ENCODE results near the gene SART3.
"Not testable (repeated sequence)": the region's sequence is repeated elsewhere in the genome, so short reads cannot be mapped to it uniquely, and the experiment has no call there.

SART3 gene

DNA sequence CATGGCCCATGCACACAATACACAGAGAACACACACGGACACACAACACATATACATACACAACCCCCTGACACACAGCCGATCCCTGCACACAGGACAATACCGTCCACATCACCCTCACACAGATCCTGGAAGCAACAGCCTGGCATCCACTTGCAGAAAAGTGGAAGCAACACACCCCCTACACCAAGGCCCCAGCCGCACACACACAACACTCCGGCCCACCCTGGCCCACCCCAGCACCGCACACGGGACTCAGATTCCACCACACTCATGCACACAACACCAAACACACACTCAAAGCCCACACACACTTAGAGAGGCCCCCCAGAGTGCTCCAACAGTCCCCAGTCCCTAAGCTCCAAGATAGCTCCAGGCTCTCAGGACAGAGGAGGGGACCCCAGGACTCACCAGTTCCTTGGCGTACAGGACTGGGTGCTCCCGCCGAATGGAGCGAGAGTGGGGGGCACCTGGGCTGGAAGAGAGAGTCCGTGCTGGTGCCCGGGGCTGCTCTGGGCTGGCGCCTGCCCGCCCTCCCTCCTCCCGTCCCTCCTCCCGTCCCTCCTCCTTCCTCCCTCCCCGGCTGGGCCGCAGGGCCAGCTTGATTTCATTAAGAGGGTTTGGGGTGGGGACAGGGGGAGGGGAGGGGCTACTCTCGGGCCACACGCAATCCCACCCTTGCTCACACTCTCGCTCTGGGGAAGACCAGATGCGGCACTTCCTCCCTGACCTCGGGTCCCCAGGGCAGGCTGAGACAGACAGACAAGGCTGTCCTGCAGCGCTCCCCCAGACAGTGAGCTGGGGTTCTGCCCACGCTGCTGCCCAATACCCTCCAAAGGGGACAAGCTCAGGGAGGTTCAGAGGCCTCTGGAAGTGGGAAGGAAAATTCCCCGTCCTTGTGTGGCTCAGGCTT, 36.8 kb upstream of the SART3 start, which contains the start of gene TMEM119:
TMEM119 (minus strand) TSS at position 526 of the 913 bp plus-strand sequence. CDS start 5,701 bp downstream, outside the sequence.
- DNase-seq (ENCODE audit: low read depth, low spot score) = no peak

DNA sequence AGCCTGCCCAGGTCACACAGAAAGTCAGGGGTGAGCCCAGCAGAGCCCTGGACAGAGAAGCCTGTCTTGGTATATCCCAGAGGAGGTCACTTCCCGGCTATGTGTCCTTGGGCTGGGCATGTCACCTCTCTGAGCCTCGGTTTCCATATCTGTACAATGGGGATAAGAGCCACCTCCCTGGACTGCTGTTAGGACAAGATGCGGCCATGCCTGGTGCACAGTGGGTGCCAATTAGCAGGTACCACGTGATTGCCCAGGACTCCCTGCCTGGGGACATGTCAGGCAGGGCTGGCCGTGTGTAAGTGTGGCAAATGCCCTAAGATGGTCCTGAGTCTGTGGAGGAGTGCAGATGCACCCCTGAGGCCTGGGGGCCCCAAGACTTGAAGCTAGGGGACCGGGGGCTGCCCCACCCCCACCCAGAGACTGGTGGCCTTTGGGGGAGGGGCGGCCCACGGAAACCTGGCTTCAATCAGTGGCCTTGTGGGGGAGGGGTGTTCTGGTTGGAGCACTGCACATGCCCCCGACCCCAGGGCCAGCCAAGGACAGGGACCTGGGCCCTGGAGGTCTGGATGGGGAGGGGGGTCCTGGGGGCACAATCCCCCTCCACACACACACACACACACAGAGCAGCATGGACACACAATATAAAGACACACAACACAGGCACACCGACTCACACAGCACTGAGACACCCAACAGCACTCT, 36.0 kb upstream of the SART3 start:
- DNase-seq (ENCODE audit: low read depth, low spot score) = no peak

GRCh38 chr12:108595711-108596647, 35.0 kb upstream of the SART3 start:
- no peak for DNase-seq (ENCODE audit: low read depth, low spot score)

DNA sequence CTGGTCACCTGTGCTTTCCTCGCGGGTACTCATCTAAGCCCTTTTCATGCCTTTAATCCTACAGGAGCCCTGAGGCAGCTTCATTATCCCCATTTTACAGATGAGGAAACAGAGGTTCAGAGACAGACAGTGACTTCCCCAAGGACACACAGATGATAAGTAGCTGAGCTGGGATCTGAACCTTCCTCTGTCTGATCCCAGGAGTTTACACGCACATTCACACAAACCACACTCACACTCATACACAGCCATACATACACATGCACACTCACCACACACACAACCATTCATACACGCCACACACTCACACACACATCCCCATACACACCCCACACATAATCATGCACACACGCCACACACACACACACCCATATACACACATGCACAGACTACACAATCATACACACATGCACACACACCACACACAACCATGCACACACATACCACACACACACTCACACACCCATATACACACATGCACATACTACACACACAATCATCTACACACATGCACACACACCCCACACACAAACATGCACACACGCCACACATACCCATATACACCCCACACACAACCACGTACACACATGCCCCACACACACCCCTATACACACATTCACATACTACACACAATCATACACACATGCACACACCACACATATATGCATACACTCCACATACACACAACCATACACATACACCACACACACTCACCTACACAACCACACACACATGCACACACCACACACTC, 34.2 kb upstream of the SART3 start:
- DNase-seq (ENCODE audit: low read depth, low spot score) = no peak

DNA sequence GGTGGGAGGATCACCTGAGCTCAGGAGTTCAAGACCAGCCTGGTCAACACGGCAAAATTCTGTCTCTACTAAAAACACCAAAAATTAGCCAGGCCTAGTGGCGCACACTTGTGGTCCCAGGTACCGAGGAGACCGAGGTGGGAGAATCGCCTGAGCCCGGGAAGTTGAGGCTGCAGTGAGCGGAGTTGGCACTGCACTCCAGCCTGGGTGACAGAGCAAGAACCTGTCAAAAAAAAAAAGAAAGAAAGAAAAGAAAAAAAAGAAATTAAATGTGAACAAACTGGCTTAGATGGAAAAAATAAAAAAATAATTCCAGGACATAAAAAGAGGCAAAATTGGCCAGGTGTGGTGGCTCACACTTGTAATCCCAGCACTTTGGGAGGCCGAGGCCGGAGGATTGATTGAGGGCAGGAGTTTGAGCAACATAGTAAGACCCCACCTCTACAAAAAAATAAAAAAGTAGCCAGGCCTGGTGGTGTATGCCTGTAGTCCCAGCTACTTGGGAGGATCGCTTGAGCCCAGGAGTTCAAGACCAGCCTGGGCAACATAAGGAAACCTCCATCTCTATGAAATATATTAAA, 33.4 kb upstream of the SART3 start:
- DNase-seq (ENCODE audit: low read depth, low spot score) = no peak

- DNase-seq (ENCODE audit: low read depth, low spot score) = no peak
Observed at GRCh38 chr12:108592033-108592909, 31.3 kb upstream of the SART3 start.

GRCh38 chr12:108591267-108591980, 30.5 kb upstream of the SART3 start:
- no peak for DNase-seq (ENCODE audit: low read depth, low spot score)

DNA sequence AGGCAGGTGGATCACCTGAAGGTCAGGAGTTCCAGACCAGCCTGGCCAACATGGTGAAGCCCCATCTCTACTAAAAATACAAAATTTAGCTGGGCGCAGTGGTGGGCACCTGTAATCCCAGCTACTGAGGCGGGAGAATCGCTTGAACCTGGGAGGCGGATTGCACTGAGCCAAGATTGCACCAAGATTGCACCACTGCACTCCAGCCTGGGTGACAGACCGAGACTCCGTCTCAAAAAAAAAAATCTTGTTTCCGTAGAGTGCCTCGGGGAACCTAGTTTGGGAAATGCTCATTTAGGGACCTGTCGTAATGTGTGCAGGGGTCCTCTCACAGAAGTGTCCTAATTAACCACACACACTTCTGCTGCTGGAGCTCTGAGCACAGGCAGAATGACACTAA, 29.5 kb upstream of the SART3 start:
- DNase-seq (ENCODE audit: low read depth, low spot score) = not testable (repeated sequence)

GRCh38 chr12:108589840-108590229, 28.9 kb upstream of the SART3 start:
- DNase-seq (ENCODE audit: low read depth, low spot score) = no peak

DNA sequence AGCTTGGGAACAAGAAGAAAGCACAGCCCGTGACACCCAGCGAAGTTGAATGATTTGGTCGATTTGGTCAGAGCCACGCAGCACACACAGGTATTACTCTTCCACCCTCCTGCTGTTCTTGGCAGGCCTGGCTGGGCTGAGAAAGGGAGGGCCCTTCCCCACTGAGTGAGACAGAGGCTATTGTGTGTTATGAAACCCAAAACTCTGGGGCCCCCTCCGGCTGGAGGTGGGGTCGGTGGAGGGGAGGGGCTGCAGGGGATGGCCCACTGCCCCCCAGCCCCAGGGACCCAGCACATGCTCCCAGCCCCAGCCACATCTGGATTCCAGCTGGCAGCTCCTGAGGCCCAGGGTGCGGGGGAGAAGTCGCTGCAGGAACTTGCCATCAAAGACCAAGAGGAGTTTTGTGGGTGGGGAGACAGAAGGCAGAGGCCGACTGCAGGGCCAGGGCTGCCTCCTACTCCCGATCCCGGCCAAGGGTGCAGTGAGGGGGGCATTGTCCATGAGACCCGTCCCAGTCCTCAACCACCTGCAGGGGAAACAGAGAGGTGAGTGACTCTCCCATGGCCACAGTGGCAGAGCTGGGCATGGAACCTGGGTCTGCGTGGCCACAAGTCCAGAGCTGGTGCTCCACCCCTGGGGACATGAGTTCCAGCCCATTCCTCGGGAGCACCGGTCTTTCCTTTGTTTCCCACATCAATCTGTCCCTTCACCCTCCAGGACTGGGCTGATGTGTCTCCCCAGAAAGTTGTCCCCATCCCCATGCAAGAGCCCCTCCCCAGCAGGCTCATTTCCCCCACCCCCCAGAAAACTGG, 28.3 kb upstream of the SART3 start:
- DNase-seq (ENCODE audit: low read depth, low spot score) = no peak

DNA sequence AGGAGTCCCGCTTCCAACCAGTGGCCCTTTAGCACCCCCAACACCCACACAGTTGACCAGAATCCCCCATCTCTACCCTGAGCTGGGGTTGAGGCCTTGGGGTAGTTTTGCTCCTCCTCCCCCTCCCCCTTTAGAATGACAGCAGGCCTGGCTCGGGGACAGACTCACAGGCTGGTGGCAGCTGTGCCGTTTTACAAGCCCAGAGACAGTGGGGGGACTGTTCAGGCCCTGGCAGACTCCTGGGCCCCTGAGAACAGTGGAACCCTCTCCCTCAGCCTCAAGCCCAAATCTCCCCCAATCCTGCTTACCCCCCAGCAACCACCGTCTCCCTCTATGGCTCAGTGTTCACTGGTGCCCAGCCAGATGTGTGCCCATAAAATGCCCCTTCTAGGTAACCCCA, 26.9 kb upstream of the SART3 start:
- DNase-seq (ENCODE audit: low read depth, low spot score) = no peak

GRCh38 chr12:108586306-108586705, 25.3 kb upstream of the SART3 start:
- no peak for DNase-seq (ENCODE audit: low read depth, low spot score)

DNA sequence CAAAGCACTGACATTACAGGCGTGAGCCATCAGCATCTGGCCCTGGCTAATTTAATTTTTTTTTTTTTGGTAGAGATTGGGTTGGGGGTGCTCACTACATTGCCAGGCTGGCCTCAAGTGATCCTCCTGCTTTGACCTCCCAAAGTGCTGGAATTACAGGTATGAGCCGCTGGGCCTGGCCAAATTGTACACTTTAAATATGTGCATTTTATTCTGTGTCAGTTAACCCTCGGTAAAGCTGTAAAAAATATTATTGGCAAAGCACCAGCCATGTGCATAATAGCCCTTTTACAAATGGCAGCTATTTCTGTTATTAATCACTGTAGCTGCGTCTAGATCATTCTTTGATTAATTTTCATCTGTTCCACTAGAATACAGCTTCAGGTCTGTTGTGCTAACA, 24.9 kb upstream of the SART3 start:
- no peak for DNase-seq (ENCODE audit: low read depth, low spot score)

GRCh38 chr12:108584456-108585065, 23.6 kb upstream of the SART3 start:
- no peak for DNase-seq (ENCODE audit: low read depth, low spot score)

- DNase-seq (ENCODE audit: low read depth, low spot score) = no peak
Observed at GRCh38 chr12:108583991-108584390, 23.0 kb upstream of the SART3 start.

DNA sequence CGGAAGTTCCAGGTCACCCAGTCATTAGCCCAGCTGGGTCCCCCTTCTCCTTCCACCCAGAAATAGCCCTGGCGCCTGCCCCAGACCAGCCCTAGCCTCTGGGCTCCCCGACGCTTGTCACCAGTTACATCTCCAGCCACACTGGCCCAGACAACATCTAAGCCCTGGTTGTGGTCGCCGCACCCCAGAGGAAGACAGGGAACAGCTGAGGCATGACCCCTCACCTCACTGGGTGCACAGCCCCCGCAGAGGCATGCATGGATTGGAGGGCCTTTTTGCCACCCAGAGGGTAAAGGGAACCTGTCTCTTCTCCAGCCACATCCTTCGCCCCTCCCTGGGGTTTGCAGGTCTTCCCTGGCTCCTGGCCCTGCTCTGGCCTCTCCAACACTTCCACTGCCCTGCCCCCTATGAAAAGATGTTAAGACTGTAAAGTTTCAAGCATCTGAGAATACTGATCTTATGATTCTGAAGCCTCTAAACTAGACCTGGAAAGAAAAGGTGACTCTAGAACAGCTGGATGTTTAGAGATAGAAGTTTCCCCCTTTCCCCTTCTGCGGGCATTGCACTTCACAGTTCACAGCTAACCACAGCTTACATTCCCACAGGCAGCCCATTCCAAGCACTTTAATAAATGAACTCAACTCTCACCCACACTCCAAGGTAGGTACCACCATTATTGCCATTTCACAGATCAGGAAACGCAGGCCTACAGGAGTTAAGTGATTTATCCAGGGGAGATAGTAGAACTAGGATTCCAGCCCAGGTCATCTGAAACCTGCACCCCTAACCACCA, 22.2 kb upstream of the SART3 start:
- no peak for DNase-seq (ENCODE audit: low read depth, low spot score)

- DNase-seq (ENCODE audit: low read depth, low spot score) = no peak
Observed at GRCh38 chr12:108582509-108582908, 21.5 kb upstream of the SART3 start.
